ENCODE results near the gene AOPEP.

The AOPEP gene

DNA sequence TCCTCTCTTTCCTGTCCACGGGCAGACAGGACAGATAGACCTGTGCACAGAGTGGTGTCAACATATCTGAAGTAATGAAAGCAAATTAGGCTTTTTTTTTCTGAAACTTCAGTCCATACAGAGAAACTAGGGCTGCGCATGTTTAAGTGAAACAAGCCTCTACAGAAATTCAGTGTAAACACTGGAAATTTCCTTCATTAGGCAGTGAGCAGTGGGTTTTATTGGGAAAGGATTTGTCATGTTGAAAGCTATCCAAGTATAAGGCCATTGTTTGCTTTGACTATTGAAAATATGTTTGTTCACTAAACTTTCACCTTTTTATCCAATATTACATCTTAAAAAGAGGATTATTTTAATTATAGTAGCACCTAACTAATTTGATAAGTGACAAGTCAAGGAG, 161.2 kb downstream of the AOPEP start:
- no peak overlapping the region for H3K27ac ChIP-seq (ENCODE audit: insufficient read depth, low read depth, low read length, poor library complexity, severe bottlenecking)
- no peaks in the 10 kb centered on the region for H3K27me3 ChIP-seq (ENCODE audit: control insufficient read depth, insufficient read depth, low read length, poor library complexity, severe bottlenecking)
- WGBS, 2 experiments, result 88 to 95% methylated on average over 2 of the region's 2 CpGs
- no peak overlapping the region for H3K4me3 ChIP-seq (ENCODE audit: insufficient read depth, low read depth, low read length)
- H3K9me3 ChIP-seq (ENCODE audit: control insufficient read depth, low read length), result peaks cover 3% of the 10 kb centered on the region
- peaks cover 5% of the 10 kb centered on the region for H3K4me1 ChIP-seq (ENCODE audit: control insufficient read depth, insufficient read depth, low read length)
- H3K36me3 ChIP-seq (ENCODE audit: control insufficient read depth, insufficient read depth, low read length), result no peaks in the 10 kb centered on the region

DNA sequence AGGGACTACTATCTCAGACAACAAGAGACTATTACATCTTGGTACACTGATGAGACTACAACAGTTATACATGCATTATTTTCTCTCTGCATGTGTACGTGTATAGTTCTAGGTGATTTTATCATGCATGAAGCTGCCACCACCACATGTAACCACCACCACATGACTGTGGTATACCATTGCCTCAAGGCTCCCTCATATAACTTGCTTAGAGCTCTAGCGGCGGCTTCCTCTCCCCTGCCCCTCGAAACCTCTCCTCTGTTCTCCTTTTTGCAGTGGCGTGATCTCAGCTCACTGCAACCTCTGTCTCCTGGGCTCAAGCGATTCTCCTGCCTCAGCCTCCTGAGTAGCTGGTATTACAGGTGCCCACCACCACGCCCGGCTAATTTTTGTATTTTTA, 162.3 kb downstream of the AOPEP start:
- H3K9me3 ChIP-seq (ENCODE audit: control insufficient read depth, low read length), result peaks cover 3% of the 10 kb centered on the region
- no peaks in the 10 kb centered on the region for H3K36me3 ChIP-seq (ENCODE audit: control insufficient read depth, insufficient read depth, low read length)
- no peaks in the 10 kb centered on the region for H3K4me1 ChIP-seq (ENCODE audit: control insufficient read depth, insufficient read depth, low read length)
- H3K4me3 ChIP-seq (ENCODE audit: insufficient read depth, low read depth, low read length), result no peak overlapping the region
- no peak overlapping the region for H3K27ac ChIP-seq (ENCODE audit: insufficient read depth, low read depth, low read length, poor library complexity, severe bottlenecking)
- WGBS, 2 experiments, result 89 to 95% methylated on average over 6 to 8 of the region's 8 CpGs
- no peaks in the 10 kb centered on the region for H3K27me3 ChIP-seq (ENCODE audit: control insufficient read depth, insufficient read depth, low read length, poor library complexity, severe bottlenecking)

DNA sequence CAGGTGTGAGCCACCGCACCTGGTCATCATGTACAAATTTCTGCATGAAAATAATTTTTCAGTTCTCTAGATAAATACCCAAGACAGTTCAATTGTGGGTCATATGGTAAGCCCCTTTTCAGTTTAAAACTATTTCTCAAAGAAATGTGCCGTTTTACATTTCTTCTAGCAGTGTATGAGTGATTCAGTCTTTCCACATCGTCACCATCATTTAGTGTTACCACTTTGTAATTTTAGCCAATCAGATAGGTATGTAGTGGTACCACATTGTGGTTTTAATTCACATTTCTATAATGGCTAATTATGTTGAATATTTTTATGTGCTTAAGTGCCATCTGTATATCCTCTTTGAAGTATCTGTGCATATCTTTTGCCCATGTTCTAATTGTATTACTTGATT, 163.1 kb downstream of the AOPEP start:
- H3K9me3 ChIP-seq (ENCODE audit: control insufficient read depth, low read length), result peaks cover 3% of the 10 kb centered on the region
- no peak overlapping the region for H3K27ac ChIP-seq (ENCODE audit: insufficient read depth, low read depth, low read length, poor library complexity, severe bottlenecking)
- no peaks in the 10 kb centered on the region for H3K27me3 ChIP-seq (ENCODE audit: control insufficient read depth, insufficient read depth, low read length, poor library complexity, severe bottlenecking)
- WGBS, 2 experiments, result 96 to 97% methylated on average over 2 to 3 of the region's 3 CpGs
- H3K36me3 ChIP-seq (ENCODE audit: control insufficient read depth, insufficient read depth, low read length), result no peaks in the 10 kb centered on the region
- H3K4me3 ChIP-seq (ENCODE audit: insufficient read depth, low read depth, low read length), result no peak overlapping the region
- no peaks in the 10 kb centered on the region for H3K4me1 ChIP-seq (ENCODE audit: control insufficient read depth, insufficient read depth, low read length)

DNA sequence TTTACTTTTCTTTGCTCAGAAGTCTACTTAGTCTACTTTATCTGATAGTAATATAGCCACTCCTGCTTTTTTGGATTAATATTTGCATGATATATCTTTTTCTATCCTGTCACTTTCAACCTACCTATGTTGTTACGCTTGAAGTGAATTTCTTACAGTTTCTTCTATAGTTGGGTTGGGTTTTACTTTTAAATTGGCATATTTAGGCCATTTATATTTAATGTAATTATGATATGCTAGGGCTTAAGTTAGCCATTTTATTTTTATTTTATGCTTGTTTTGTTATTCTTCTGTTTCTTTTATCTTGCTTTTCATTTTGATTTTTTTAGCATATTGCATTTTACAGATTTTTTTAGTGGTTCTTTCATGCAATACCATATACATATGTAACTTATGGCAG, 164.7 kb downstream of the AOPEP start:
- Histone ChIP-seq H3K36me3 (ENCODE audit: control insufficient read depth, insufficient read depth, low read length) (no peaks in the 10 kb centered on the region), H3K27ac (ENCODE audit: insufficient read depth, low read depth, low read length, poor library complexity, severe bottlenecking) (no peak overlapping the region), H3K9me3 (ENCODE audit: control insufficient read depth, low read length) (peaks cover 3% of the 10 kb centered on the region), H3K27me3 (ENCODE audit: control insufficient read depth, insufficient read depth, low read length, poor library complexity, severe bottlenecking) (no peaks in the 10 kb centered on the region), H3K4me1 (ENCODE audit: control insufficient read depth, insufficient read depth, low read length) (no peaks in the 10 kb centered on the region), H3K4me3 (ENCODE audit: insufficient read depth, low read depth, low read length) (no peak overlapping the region)
- 100% methylated on average over 1 of the region's 1 CpG; no CpG with 5 or more reads in 1 of the 2 experiments for WGBS, 2 experiments

DNA sequence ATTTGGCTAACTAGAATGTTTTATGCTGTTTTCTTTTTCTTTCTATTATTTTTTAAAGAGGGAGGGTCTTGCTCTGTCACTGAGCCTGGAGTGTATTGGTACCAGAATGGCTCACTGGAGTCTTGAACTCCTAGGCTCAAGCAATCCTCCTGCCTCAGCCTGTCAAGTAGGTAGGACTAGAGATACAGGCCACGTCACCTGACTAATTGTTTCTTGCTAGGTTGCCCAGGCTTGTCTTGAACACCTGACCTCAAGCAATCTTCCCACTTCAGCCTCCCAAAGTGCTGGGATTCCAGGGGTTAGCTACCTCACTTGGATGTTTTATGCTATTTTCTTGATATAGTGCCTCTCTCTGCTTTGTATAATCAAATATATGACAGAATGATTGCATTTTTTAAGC, 166.2 kb downstream of the AOPEP start:
- Histone ChIP-seq H3K4me1 (ENCODE audit: control insufficient read depth, insufficient read depth, low read length) (no peaks in the 10 kb centered on the region), H3K27ac (ENCODE audit: insufficient read depth, low read depth, low read length, poor library complexity, severe bottlenecking) (no peak overlapping the region), H3K36me3 (ENCODE audit: control insufficient read depth, insufficient read depth, low read length) (no peaks in the 10 kb centered on the region), H3K27me3 (ENCODE audit: control insufficient read depth, insufficient read depth, low read length, poor library complexity, severe bottlenecking) (no peaks in the 10 kb centered on the region), H3K4me3 (ENCODE audit: insufficient read depth, low read depth, low read length) (no peak overlapping the region), H3K9me3 (ENCODE audit: control insufficient read depth, low read length) (peaks cover 3% of the 10 kb centered on the region)
- WGBS, 2 experiments, result 86 to 94% methylated on average over 1 of the region's 1 CpG

DNA sequence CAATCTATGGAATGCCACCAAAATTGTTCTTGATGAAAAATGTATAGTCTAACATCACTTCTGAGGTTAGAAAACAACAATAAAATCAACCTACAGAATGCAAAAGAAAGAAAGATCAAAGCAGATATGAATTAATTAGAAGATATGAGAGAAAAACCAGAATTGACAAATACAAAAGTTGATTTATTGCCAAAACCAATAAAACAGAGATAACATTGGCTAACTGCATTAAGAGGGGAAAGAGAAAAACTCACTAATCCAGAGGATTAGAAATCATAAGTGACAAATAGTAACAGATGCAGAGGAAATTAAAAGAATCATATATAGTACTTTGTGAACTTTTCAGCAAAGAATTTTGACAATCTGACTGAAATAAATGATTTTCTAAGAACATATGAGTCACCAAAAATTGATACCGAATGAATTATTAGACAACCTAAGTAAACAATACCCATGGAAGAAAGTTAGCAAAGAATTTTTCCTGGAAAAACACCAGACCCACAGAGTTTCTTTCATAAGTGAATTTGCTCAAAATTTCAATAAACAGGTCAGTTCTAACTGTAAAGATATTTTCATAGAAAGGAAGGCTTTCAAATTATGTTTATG, 167.7 kb downstream of the AOPEP start:
- H3K4me3 ChIP-seq (ENCODE audit: insufficient read depth, low read depth, low read length), result no peak overlapping the region
- WGBS, 2 experiments, result 89 to 100% methylated on average over 1 of the region's 1 CpG
- peaks cover 3% of the 10 kb centered on the region for H3K9me3 ChIP-seq (ENCODE audit: control insufficient read depth, low read length)
- H3K36me3 ChIP-seq (ENCODE audit: control insufficient read depth, insufficient read depth, low read length), result no peaks in the 10 kb centered on the region
- no peak overlapping the region for H3K27ac ChIP-seq (ENCODE audit: insufficient read depth, low read depth, low read length, poor library complexity, severe bottlenecking)
- H3K4me1 ChIP-seq (ENCODE audit: control insufficient read depth, insufficient read depth, low read length), result no peaks in the 10 kb centered on the region
- H3K27me3 ChIP-seq (ENCODE audit: control insufficient read depth, insufficient read depth, low read length, poor library complexity, severe bottlenecking), result no peaks in the 10 kb centered on the region

DNA sequence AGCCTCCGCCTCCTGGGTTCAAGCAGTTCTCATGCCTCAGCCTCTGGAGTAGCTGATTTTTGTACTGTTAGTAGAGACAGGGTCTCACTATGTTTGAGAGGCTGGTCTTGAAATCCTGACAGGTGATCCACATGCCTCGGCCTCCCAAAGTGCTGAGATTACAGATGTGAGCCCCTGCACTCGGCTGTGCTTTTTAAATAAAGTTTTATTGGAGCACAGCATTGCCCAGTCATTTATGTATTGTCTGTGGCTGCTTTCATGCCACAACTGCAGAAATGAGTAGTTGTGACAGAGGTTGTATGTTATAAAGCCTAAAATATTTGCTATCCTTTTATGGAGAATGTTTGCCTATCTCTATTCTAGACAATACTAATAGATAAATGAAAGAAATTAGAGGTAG, 169.2 kb downstream of the AOPEP start:
- Histone ChIP-seq H3K4me3 (ENCODE audit: insufficient read depth, low read depth, low read length) (no peak overlapping the region), H3K27me3 (ENCODE audit: control insufficient read depth, insufficient read depth, low read length, poor library complexity, severe bottlenecking) (no peaks in the 10 kb centered on the region), H3K9me3 (ENCODE audit: control insufficient read depth, low read length) (peaks cover 3% of the 10 kb centered on the region), H3K27ac (ENCODE audit: insufficient read depth, low read depth, low read length, poor library complexity, severe bottlenecking) (no peak overlapping the region), H3K4me1 (ENCODE audit: control insufficient read depth, insufficient read depth, low read length) (no peaks in the 10 kb centered on the region), H3K36me3 (ENCODE audit: control insufficient read depth, insufficient read depth, low read length) (no peaks in the 10 kb centered on the region)
- 59 to 63% methylated on average over 3 of the region's 3 CpGs for WGBS, 2 experiments

DNA sequence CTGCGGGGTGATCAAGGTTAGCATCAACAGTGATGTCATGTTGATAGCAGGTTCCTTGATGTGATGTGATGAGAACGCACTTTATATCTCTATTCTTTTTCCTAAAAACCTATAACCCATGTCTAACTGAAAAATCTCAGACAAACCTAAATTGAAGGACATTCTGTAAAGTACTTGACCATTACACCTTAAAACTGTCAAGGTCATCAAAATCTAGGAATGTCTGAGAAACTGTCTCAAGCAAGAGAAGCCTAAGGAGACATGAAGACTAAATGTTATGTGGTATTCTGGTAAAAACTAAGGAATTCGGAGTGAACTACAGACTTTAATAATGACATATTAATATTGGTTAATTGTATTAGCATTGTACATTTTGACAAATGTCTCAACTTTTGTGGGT, 170.0 kb downstream of the AOPEP start:
- H3K9me3 ChIP-seq (ENCODE audit: control insufficient read depth, low read length), result peaks cover 3% of the 10 kb centered on the region
- no peaks in the 10 kb centered on the region for H3K4me1 ChIP-seq (ENCODE audit: control insufficient read depth, insufficient read depth, low read length)
- no peaks in the 10 kb centered on the region for H3K36me3 ChIP-seq (ENCODE audit: control insufficient read depth, insufficient read depth, low read length)
- H3K27ac ChIP-seq (ENCODE audit: insufficient read depth, low read depth, low read length, poor library complexity, severe bottlenecking), result no peak overlapping the region
- no peaks in the 10 kb centered on the region for H3K27me3 ChIP-seq (ENCODE audit: control insufficient read depth, insufficient read depth, low read length, poor library complexity, severe bottlenecking)
- no peak overlapping the region for H3K4me3 ChIP-seq (ENCODE audit: insufficient read depth, low read depth, low read length)
- 99 to 100% methylated on average over 1 to 3 of the region's 3 CpGs for WGBS, 2 experiments

DNA sequence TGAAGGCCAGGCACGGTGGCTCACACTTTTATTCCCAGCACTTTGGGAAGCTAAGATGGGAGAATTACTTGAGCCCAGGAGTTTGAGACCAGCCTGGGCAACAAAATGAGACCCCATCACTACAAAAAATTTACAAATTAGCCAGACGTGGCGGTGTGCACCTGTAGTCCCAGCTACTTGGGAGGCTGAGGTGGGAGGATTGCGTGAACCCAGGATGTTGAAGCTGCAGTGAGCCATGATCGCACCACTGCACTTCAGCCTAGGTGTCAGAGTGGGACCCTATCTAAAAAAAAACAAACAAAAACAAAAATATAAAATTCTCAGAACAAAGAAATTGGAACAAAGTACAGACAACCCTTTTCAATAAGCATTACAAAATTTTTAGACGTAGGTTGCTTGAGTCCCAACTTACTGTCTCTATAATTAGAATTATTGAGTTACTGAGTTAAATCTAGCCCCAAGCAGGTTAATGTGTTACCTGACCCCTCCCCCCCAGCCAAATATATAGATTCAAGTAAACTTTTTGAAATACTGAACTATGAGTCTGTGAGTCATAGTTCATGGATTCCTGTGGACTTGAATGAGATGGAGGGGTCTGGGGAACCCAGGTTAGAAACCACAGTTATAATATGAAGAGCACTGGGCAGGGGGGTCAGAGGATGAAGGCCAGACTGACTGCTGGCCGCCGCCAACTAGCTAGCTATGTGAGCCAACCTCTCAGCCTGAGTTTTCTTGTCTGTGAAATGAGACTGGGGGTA, 173.1 kb downstream of the AOPEP start:
- Histone ChIP-seq H3K4me3 (ENCODE audit: insufficient read depth, low read depth, low read length) (no peak overlapping the region), H3K27ac (ENCODE audit: insufficient read depth, low read depth, low read length, poor library complexity, severe bottlenecking) (no peak overlapping the region), H3K4me1 (ENCODE audit: control insufficient read depth, insufficient read depth, low read length) (no peaks in the 10 kb centered on the region), H3K36me3 (ENCODE audit: control insufficient read depth, insufficient read depth, low read length) (no peaks in the 10 kb centered on the region), H3K9me3 (ENCODE audit: control insufficient read depth, low read length) (no peaks in the 10 kb centered on the region), H3K27me3 (ENCODE audit: control insufficient read depth, insufficient read depth, low read length, poor library complexity, severe bottlenecking) (no peaks in the 10 kb centered on the region)
- 93 to 95% methylated on average over 7 to 8 of the region's 8 CpGs for WGBS, 2 experiments

DNA sequence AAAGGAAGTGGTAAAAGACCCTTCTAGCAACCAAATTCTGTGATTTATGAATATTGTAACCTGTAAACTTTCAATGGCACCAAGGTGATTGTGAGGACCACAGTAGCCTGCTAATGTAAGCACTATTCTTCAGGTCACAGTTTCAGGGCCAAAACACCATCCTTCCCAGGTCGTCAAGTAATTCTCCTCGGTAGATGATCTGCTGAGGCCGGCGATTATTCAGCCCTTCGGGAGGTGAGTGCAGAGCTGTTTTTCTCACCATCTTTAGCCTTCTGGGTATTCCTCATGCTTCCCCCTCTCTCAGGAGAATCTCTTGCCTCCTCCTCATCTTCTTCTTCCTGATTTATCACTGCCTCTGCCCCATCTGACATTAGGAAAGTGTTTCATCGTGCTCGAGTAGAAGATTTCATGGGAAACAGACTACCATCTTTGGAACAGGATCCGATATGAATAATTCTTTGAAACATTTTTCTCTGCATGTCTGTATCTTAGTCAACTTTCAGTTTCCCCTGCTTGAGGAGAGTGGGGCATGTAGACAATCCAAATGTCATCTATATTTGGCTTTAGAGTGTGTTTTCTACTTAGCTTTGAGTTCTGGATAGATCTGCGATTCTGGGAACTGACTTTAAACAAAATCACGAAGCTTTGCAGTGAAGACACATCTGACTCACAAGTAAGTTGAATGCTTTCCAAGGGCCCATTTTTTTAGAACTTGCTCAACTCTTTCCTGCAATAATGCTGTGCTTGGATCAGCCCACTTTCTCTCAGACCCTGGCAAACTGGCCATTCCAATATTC, 173.9 kb downstream of the AOPEP start:
- H3K4me3 ChIP-seq (ENCODE audit: insufficient read depth, low read depth, low read length), result no peak overlapping the region
- no peak overlapping the region for H3K27ac ChIP-seq (ENCODE audit: insufficient read depth, low read depth, low read length, poor library complexity, severe bottlenecking)
- 92 to 96% methylated on average over 10 of the region's 10 CpGs for WGBS, 2 experiments
- H3K36me3 ChIP-seq (ENCODE audit: control insufficient read depth, insufficient read depth, low read length), result no peaks in the 10 kb centered on the region
- H3K4me1 ChIP-seq (ENCODE audit: control insufficient read depth, insufficient read depth, low read length), result peaks cover 2% of the 10 kb centered on the region
- H3K9me3 ChIP-seq (ENCODE audit: control insufficient read depth, low read length), result no peaks in the 10 kb centered on the region
- no peaks in the 10 kb centered on the region for H3K27me3 ChIP-seq (ENCODE audit: control insufficient read depth, insufficient read depth, low read length, poor library complexity, severe bottlenecking)
